HCT116 (cell line): ENCODE measurements around the gene EPS8. TPM values are rescaled to one million over a fixed set of nuclear protein-coding genes. Genes with fewer than 3 reads are reported as not detected.

Experiments used
- ATAC-seq: fragments of 200-7000 bp; cut with Tn5 transposase; 2 replicates; pipeline ENCODE4 v1.9.1; 2020; ENCODE audit warnings: mild to moderate bottlenecking, moderate library complexity
- BruUV-seq: library from RNA; stranded (reverse); fragments of 400-500 nt; replicated peaks from 2 replicates; lab custom pipeline; 2021; lab: Mats Ljungman, UMichigan
- CTCF ChIA-PET: fragments of 300-600 bp; sonication (Branson Sonifier 250); formaldehyde crosslinking; loops from one replicate; lab custom pipeline; 2021; ENCODE audit warnings: antibody characterized with exemption; lab: Charles Lee
- POLR2A ChIA-PET: fragments of 300-600, 350-600 bp; sonication (Branson Sonifier 250); formaldehyde crosslinking; loops from one replicate; lab custom pipeline; 2021; ENCODE audit warnings: antibody characterized with exemption; lab: Charles Lee
- RAD21 ChIA-PET, 2 experiments: fragments of 300-600 bp; sonication (Branson Sonifier 250); formaldehyde crosslinking; loops; one replicate each; lab custom pipeline; 2023; ENCODE audit warnings: low total read pairs in 2 of 2; ENCODE audit not compliant: uncharacterized antibody in 2 of 2, unreplicated experiment in 2 of 2, low non-redundant PET in 1 of 2; lab: Charles Lee
- DNase-seq: peaks from one replicate; pipeline ENCODE4 v3.0.0-alpha.2; 2010; ENCODE audit warnings: low read depth, low spot score
- H2AFZ ChIP-seq: fragments of 200-600 bp; shearing (Covaris generic), sonication (generic); 2 replicates; pipeline ENCODE4 v1.6.1; 2017; ENCODE audit warnings: low read depth, mixed run types, mixed read lengths, antibody characterized with exemption, low read length; ENCODE audit not compliant: poor library complexity, severe bottlenecking
- H3K27ac ChIP-seq: 2 replicates; pipeline ENCODE4 v1.5.1; 2012; ENCODE audit warnings: low read depth, low read length
- H3K27me3 ChIP-seq: fragments of 200-600 bp; sonication (generic); 2 replicates; pipeline ENCODE4 v1.6.1; 2016; ENCODE audit warnings: mixed run types, low read length, mixed read lengths; ENCODE audit not compliant: insufficient read depth
- H3K36me3 ChIP-seq, 2 experiments: fragments of 200-500 bp in 1 of 2; fragments of 200-600 bp in 1 of 2; sonication (Bioruptor generic) in 1 of 2; sonication (generic) in 1 of 2; 2 replicates each; pipeline versions ENCODE4 v1.5.1 to v1.6.1; 2014 to 2016; ENCODE audit warnings: low read length in 2 of 2, inconsistent platforms in 1 of 2, mixed read lengths in 1 of 2, mixed run types in 1 of 2; ENCODE audit not compliant: insufficient read depth in 2 of 2, control insufficient read depth in 1 of 2
- H3K4me1 ChIP-seq, 2 experiments: fragments of 200-600 bp in 1 of 2; sonication (generic) in 1 of 2; 2 replicates each; pipeline versions ENCODE4 v1.5.1 to v1.6.1; 2012 to 2017; ENCODE audit warnings: low read length in 2 of 2, inconsistent platforms in 1 of 2, mild to moderate bottlenecking in 1 of 2, mixed read lengths in 1 of 2, mixed run types in 1 of 2, moderate library complexity in 1 of 2; ENCODE audit not compliant: insufficient read depth in 2 of 2, control insufficient read depth in 1 of 2
- H3K4me2 ChIP-seq: fragments of 200-600 bp; sonication (generic); 2 replicates; pipeline ENCODE4 v1.6.1; 2017; ENCODE audit warnings: mixed run types, low read length, mixed read lengths
- H3K4me3 ChIP-seq, 2 experiments: fragments of 200-600 bp in 1 of 2; sonication (generic) in 1 of 2; replicated peaks in 1 of 2; 2 replicates each; pipeline ENCODE4 v1.5.1; 2011 to 2016; ENCODE audit warnings: low read length in 2 of 2, control low read depth in 1 of 2, low read depth in 1 of 2, mild to moderate bottlenecking in 1 of 2, mixed read lengths in 1 of 2, mixed run types in 1 of 2
- H3K79me2 ChIP-seq: fragments of 200-600 bp; sonication (generic); 2 replicates; pipeline ENCODE4 v1.6.1; 2017; ENCODE audit warnings: mild to moderate bottlenecking, mixed run types, low read length, moderate library complexity, mixed read lengths; ENCODE audit not compliant: insufficient read depth
- H3K9ac ChIP-seq: fragments of 200-600 bp; sonication (generic); 2 replicates; pipeline ENCODE4 v1.6.1; 2016; ENCODE audit warnings: low read length, mixed read lengths
- H3K9me2 ChIP-seq: fragments of 200-600 bp; sonication (generic), shearing (Covaris generic); 2 replicates; pipeline ENCODE4 v1.6.1; 2017; ENCODE audit warnings: mixed run types, mild to moderate bottlenecking, moderate library complexity; ENCODE audit not compliant: insufficient read depth
- H3K9me3 ChIP-seq, 2 experiments: fragments of 200-500 bp in 1 of 2; fragments of 200-600 bp in 1 of 2; sonication (Bioruptor generic) in 1 of 2; sonication (generic) in 1 of 2; 2 replicates each; pipeline ENCODE4 v1.6.1; 2014 to 2017; ENCODE audit warnings: low read length in 2 of 2, mixed read lengths in 2 of 2, inconsistent platforms in 1 of 2, low read depth in 1 of 2, mild to moderate bottlenecking in 1 of 2, mixed run types in 1 of 2, moderate library complexity in 1 of 2; ENCODE audit not compliant: control insufficient read depth in 1 of 2, insufficient read depth in 1 of 2
- H4K20me1 ChIP-seq: fragments of 200-600 bp; sonication (generic), shearing (Covaris generic); 2 replicates; pipeline ENCODE4 v1.6.1; 2017; ENCODE audit warnings: mixed run types, mild to moderate bottlenecking, moderate library complexity; ENCODE audit not compliant: insufficient read depth
- ATF3 ChIP-seq: IDR thresholded peaks from 2 replicates; pipeline ENCODE4 v1.6.1; 2012
- CBX3 ChIP-seq: IDR thresholded peaks from 2 replicates; pipeline ENCODE4 v1.6.1; 2012; ENCODE audit warnings: low read depth
- EGR1 ChIP-seq: IDR thresholded peaks from 2 replicates; pipeline ENCODE4 v1.6.1; 2012; ENCODE audit warnings: low read depth
- ELF1 ChIP-seq: IDR thresholded peaks from 2 replicates; pipeline ENCODE4 v1.6.1; 2012; ENCODE audit warnings: low read depth, borderline replicate concordance
- EZH2 ChIP-seq: fragments of 200-600 bp; sonication (generic); IDR thresholded peaks from 2 replicates; pipeline ENCODE4 v1.6.1; 2017; ENCODE audit warnings: antibody characterized with exemption, mixed run types
- EZH2phosphoT487 ChIP-seq: fragments of 200-600 bp; IDR thresholded peaks from 2 replicates; pipeline ENCODE4 v1.6.1; 2018; ENCODE audit warnings: antibody characterized with exemption, borderline replicate concordance
- FOSL1 ChIP-seq: IDR thresholded peaks from 2 replicates; pipeline ENCODE4 v1.6.1; 2012; ENCODE audit warnings: low read depth
- MAX ChIP-seq: IDR thresholded peaks from 2 replicates; pipeline ENCODE4 v1.6.1; 2012
- POLR2A ChIP-seq: IDR thresholded peaks from 2 replicates; pipeline ENCODE4 v1.7.0; 2011; ENCODE audit warnings: borderline replicate concordance; ENCODE audit not compliant: insufficient read depth, insufficient read length; ENCODE audit errors: extremely low read depth
- POLR2AphosphoS5 ChIP-seq: IDR thresholded peaks from 2 replicates; pipeline ENCODE4 v1.6.1; 2011; ENCODE audit warnings: mild to moderate bottlenecking, low read depth, low read length, moderate library complexity
- RAD21 ChIP-seq: IDR thresholded peaks from 2 replicates; pipeline ENCODE4 v1.6.1; 2012; ENCODE audit warnings: low read depth, mild to moderate bottlenecking
- REST ChIP-seq: IDR thresholded peaks from 2 replicates; pipeline ENCODE4 v1.6.1; 2012; ENCODE audit warnings: low read depth
- SIN3A ChIP-seq: IDR thresholded peaks from 2 replicates; pipeline ENCODE4 v1.6.1; 2012; ENCODE audit warnings: low read depth
- SP1 ChIP-seq: IDR thresholded peaks from 2 replicates; pipeline ENCODE4 v1.6.1; 2012; ENCODE audit warnings: low read depth
- SRF ChIP-seq: IDR thresholded peaks from 2 replicates; pipeline ENCODE4 v1.6.1; 2012; ENCODE audit warnings: low read depth
- TCF7L2 ChIP-seq: IDR thresholded peaks from 2 replicates; pipeline ENCODE4 v1.7.0; 2011; ENCODE audit warnings: borderline replicate concordance, inconsistent platforms; ENCODE audit not compliant: insufficient read depth, insufficient read length; ENCODE audit errors: extremely low read depth
- YY1 ChIP-seq: IDR thresholded peaks from 2 replicates; pipeline ENCODE4 v1.6.1; 2011; ENCODE audit warnings: low read length, low read depth, moderate library complexity, mild to moderate bottlenecking; ENCODE audit not compliant: insufficient replicate concordance; ENCODE audit errors: extremely low read depth
- ZBTB33 ChIP-seq: IDR thresholded peaks from 2 replicates; pipeline ENCODE4 v1.6.1; 2011; ENCODE audit warnings: mild to moderate bottlenecking, low read length, moderate library complexity; ENCODE audit not compliant: insufficient replicate concordance; ENCODE audit errors: extremely low read depth
- ZNF274 ChIP-seq: fragments of 200-500 bp; sonication (Bioruptor generic); IDR thresholded peaks from 2 replicates; pipeline ENCODE4 v1.6.1; 2014; ENCODE audit warnings: mild to moderate bottlenecking, low read depth, low read length, inconsistent platforms
- intact Hi-C: fragments of 100-400 bp; cut with micrococcal nuclease; formaldehyde crosslinking; loops from 2 replicates; pipeline ENCODE4 v1.10.0; 2022
- total RNA-seq: library from RNA; stranded (reverse); gene quantifications from one replicate; pipeline ENCODE4 v1.2.1, GENCODE V29; 2021; ENCODE audit not compliant: unreplicated experiment

EPS8 gene
- total RNA-seq, 1 experiment from 2014 or later, result 49.9 TPM

- peaks cover 41 to 60% of the 10 kb centered on the region in 2 experiments for H3K4me1 ChIP-seq
- BruUV-seq, result no TSS peak
- CTCF ChIA-PET, result no interaction called here
- DNase-seq (no peak), ATAC-seq (no peak)
- POLR2A ChIA-PET, result no interaction called here
- no peaks in the 10 kb centered on the region for H3K9me3 ChIP-seq
- peaks cover 65% of the 10 kb centered on the region for H3K79me2 ChIP-seq
- H3K4me3 ChIP-seq, result no peak overlapping the region
- no peak overlapping the region for H3K9ac ChIP-seq
- no peak overlapping the region for H3K27ac ChIP-seq
- no peaks in the 10 kb centered on the region for H4K20me1 ChIP-seq
- intact Hi-C loops, result no loop called here
- H3K9me2 ChIP-seq, result no peaks in the 10 kb centered on the region; the same call in 1 of the 2 replicates
- H3K36me3 ChIP-seq, result no peaks in the 10 kb centered on the region
- RAD21 ChIA-PET, result no interaction called here
- no peaks in the 10 kb centered on the region for H3K27me3 ChIP-seq
- H3K4me2 ChIP-seq, result no peak overlapping the region
- no peak for TF ChIP-seq TCF7L2
- no peak for TF ChIP-seq CBX3
- TF ChIP-seq RAD21, result no peak
- TF ChIP-seq ZBTB33, result no peak
- no peak for TF ChIP-seq ELF1
- no peak for TF ChIP-seq POLR2AphosphoS5
- no peak for TF ChIP-seq SRF
- no peak for TF ChIP-seq EGR1
- TF ChIP-seq ZNF274, result no peak
- no peak for TF ChIP-seq EZH2phosphoT487
- TF ChIP-seq FOSL1, result no peak
- no peak for TF ChIP-seq YY1
- TF ChIP-seq ATF3, result no peak
- TF ChIP-seq REST, result no peak
- TF ChIP-seq MAX, result no peak
- TF ChIP-seq SP1, result no peak
- no peak for TF ChIP-seq POLR2A
- no peak for TF ChIP-seq EZH2
- no peak for TF ChIP-seq SIN3A
- no peak overlapping the region for H2AFZ ChIP-seq
These were observed 80.7 kb downstream of the EPS8 start for GRCh38 chr12:15708396-15709076.
